GM13976 (cell line): ENCODE measurements around the gene ENO3.

ENCODE experiments used
- DNase-seq: peaks from one replicate; pipeline ENCODE4 v3.0.0; 2012; ENCODE audit warnings: low spot score
- in situ Hi-C: fragments of 300-500 bp; cut with MboI; formaldehyde crosslinking; loops from one replicate; pipeline ENCODE4 v1.12.0; 2022; ENCODE audit warnings: low sequenced_read_pairs, mixed read lengths, inconsistent platforms; ENCODE audit not compliant: unreplicated experiment
- TF ChIP-seq, protein P1 (sequence below): IDR thresholded peaks from 2 replicates; pipeline ENCODE4 v1.5.1; 2012; ENCODE audit warnings: borderline replicate concordance, mild to moderate bottlenecking; ENCODE audit not compliant: insufficient read depth; ENCODE audit errors: extremely low read depth, missing control alignments, control extremely low read depth

The ENO3 gene

GRCh38 chr17:4946312-4946976 lies 4.5 kb upstream of the ENO3 start:
- DNase-seq, result no peak
- TF ChIP-seq, protein P1, sequence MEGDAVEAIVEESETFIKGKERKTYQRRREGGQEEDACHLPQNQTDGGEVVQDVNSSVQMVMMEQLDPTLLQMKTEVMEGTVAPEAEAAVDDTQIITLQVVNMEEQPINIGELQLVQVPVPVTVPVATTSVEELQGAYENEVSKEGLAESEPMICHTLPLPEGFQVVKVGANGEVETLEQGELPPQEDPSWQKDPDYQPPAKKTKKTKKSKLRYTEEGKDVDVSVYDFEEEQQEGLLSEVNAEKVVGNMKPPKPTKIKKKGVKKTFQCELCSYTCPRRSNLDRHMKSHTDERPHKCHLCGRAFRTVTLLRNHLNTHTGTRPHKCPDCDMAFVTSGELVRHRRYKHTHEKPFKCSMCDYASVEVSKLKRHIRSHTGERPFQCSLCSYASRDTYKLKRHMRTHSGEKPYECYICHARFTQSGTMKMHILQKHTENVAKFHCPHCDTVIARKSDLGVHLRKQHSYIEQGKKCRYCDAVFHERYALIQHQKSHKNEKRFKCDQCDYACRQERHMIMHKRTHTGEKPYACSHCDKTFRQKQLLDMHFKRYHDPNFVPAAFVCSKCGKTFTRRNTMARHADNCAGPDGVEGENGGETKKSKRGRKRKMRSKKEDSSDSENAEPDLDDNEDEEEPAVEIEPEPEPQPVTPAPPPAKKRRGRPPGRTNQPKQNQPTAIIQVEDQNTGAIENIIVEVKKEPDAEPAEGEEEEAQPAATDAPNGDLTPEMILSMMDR, result no peak

DNA sequence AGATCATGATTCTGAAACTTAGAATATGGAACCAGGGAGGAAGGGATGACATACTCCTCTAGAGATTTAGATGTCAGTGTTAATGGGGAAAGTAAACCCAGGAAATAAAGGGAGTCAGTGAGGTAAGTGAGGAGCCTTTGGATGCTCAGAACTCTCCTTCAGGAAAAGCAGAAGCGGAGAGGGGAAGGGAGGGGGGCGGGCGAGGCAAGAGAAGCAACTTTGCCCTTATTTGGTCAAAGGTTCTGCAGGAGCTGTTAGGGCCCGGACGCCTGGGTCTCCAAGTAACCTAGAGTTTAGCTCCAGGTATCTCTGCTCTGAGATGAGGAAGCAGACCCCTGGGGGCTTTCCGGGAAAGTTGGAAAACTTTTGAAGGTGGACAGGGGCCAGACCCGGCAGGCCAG lies 3.9 kb upstream of the ENO3 start:
- in situ Hi-C loops, result no loop called here

More at GRCh38 chr17:4946312-4946976, 4.5 kb upstream of the ENO3 start:
- in situ Hi-C loops, result no loop called here

GRCh38 chr17:4947411-4948165 lies 3.3 kb upstream of the ENO3 start:
- TF ChIP-seq, protein P1, result no peak

More for the DNA sequence above, 3.9 kb upstream of the ENO3 start:
- TF ChIP-seq, protein P1, result no peak
- no peak for DNase-seq

DNA sequence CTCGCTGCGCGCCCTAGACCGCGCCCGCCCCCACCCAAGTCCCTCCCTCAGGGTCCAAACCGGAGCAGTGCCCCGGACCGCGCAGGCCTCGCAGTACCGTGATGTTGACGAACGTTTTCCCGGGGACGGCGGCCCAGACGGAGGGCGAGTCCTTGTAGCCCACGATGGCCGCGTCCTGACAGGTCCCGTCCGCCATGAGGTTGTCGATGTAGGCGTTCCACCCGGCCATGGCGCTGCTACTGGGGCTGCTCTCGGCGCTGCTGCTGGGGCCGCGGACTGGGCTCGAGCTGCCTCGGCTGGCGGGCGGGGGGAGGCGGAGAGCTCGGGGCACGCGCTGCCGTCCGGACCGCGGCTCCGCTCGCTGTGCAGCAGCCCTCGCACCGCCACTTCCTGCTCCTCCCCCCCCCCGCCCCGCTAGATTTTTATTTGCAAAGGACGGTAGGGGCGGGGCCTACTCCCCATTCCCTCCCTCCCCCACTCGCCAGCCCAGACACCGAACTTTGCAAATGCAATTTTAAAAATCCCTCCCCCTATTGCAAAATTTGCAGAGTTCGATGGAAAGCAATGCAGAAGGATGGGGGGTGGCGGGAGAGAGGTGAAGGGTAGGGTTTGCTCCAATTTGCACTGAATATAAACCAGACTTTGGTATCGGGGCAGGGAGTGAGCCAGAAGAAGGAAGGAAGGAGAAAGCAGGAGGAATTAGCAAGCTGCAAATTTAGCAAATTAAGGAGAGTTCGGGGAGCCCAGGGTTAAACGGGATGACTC lies 2.6 kb upstream of the ENO3 start, which contains the start of gene PFN1:
PFN1 (minus strand) TSS at position 365 of the 765 bp plus-strand sequence; CDS start at position 229, 136 bp downstream.
- in situ Hi-C loops, result no loop called here
- peak; percentile 91 for DNase-seq
- TF ChIP-seq, protein P1, result no peak

More at GRCh38 chr17:4947411-4948165, 3.3 kb upstream of the ENO3 start:
- in situ Hi-C loops, result no loop called here
- peak; percentile 79 for DNase-seq

GRCh38 chr17:4948931-4949320 lies 2.0 kb upstream of the ENO3 start:
- in situ Hi-C loops, result no loop called here
- peak; percentile 89 for DNase-seq
- TF ChIP-seq, protein P1, result no peak
